ENCODE data around the gene UNC13A. TPM values are rescaled to one million over a fixed set of nuclear protein-coding genes. Genes with fewer than 3 reads are reported as not detected.
A peak's percentile ranks its signal among the peaks of the same experiment; 100 is the strongest.

UNC13A gene
- total RNA-seq, 1 donor from 2014 or later: 1.2 TPM

DNA sequence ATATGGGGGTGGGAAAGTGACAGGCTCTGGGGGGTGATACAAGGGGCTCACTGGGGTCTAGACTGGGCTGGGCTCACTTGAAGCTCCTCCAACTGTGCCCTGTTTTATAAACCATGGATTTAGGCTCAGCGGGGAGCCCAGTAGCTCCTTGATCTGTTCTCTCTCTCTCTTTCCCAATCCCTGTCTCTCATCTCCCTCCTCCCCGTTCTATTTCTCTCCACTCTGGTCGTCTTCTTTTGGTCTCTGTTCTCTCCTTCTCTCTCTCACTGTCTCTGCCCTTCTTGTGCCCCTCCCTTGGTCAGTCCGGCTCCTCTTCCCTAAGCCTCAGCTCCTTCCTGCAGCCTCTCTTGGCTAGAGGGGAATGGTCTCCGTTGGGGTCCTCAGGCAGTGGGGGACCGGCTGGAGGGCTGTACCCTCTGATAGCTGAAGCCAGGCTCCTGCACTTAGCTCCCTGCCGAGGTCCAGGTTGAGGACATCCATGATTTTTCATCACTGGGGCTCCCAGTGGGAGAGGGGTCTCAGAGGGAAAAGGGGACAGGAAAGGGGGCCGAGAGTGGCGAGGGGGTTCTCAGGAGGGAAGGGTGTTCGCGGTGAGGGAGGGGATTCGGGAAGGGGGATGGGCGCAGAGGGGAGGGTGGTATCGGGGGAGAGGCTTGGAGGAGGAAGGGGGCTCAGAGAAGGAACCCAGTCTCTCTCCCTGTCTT lies 8.5 kb downstream of the UNC13A start:
- Mint-ChIP-seq H3K27me3 (ENCODE audit: low read depth, unreplicated experiment) (peaks cover 32% of the 10 kb centered on the region), H3K36me3 (ENCODE audit: low read depth, unreplicated experiment) (no peaks in the 10 kb centered on the region), H3K4me1 (ENCODE audit: low read depth, unreplicated experiment) (no peaks in the 10 kb centered on the region), H3K27ac (ENCODE audit: unreplicated experiment) (peak overlapping the region; percentile 18), H3K4me3 (ENCODE audit: unreplicated experiment) (no peak overlapping the region), H3K9me3 (ENCODE audit: unreplicated experiment) (no peaks in the 10 kb centered on the region)
- no peaks in the 10 kb centered on the region for H3K36me3 ChIP-seq (ENCODE audit: insufficient read depth, low read length)
- peak overlapping the region; percentile 73 for H3K9ac ChIP-seq (ENCODE audit: low read length)
- no peaks in the 10 kb centered on the region for H3K27me3 ChIP-seq (ENCODE audit: insufficient read depth, low read length)
- TF ChIP-seq, protein P1, sequence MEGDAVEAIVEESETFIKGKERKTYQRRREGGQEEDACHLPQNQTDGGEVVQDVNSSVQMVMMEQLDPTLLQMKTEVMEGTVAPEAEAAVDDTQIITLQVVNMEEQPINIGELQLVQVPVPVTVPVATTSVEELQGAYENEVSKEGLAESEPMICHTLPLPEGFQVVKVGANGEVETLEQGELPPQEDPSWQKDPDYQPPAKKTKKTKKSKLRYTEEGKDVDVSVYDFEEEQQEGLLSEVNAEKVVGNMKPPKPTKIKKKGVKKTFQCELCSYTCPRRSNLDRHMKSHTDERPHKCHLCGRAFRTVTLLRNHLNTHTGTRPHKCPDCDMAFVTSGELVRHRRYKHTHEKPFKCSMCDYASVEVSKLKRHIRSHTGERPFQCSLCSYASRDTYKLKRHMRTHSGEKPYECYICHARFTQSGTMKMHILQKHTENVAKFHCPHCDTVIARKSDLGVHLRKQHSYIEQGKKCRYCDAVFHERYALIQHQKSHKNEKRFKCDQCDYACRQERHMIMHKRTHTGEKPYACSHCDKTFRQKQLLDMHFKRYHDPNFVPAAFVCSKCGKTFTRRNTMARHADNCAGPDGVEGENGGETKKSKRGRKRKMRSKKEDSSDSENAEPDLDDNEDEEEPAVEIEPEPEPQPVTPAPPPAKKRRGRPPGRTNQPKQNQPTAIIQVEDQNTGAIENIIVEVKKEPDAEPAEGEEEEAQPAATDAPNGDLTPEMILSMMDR (IDR thresholded peaks at IDR 0.05; ENCODE audit: insufficient read depth, low read depth, low read length): no peak
- TF ChIP-seq EZH2 (IDR thresholded peaks at IDR 0.05; ENCODE audit: insufficient read depth, low read length): no peak
- FAIRE-seq: no peak
- H2AFZ ChIP-seq (ENCODE audit: low read depth, low read length): no peak overlapping the region
- no peak for DNase-seq (ENCODE audit: low read depth)
- no peak overlapping the region for H3K4me3 ChIP-seq (ENCODE audit: insufficient read depth, low read depth, low read length)
- H3K9me3 ChIP-seq (ENCODE audit: insufficient read depth, low read depth, low read length): no peaks in the 10 kb centered on the region
- H3K27ac ChIP-seq (ENCODE audit: low read depth, low read length): peak overlapping the region; percentile 69
- H4K20me1 ChIP-seq (ENCODE audit: insufficient read depth, low read length): no peaks in the 10 kb centered on the region
- H3K79me2 ChIP-seq (ENCODE audit: insufficient read depth, low read length): no peaks in the 10 kb centered on the region
- H3K4me1 ChIP-seq (ENCODE audit: insufficient read depth, low read length): peaks cover 13% of the 10 kb centered on the region
- peak overlapping the region; percentile 81 for H3K4me2 ChIP-seq (ENCODE audit: low read length)

- Histone ChIP-seq H2AFZ (ENCODE audit: low read depth, low read length) (no peak overlapping the region), H4K20me1 (ENCODE audit: insufficient read depth, low read length) (no peaks in the 10 kb centered on the region), H3K36me3 (ENCODE audit: insufficient read depth, low read length) (no peaks in the 10 kb centered on the region), H3K9ac (ENCODE audit: low read length) (no peak overlapping the region), H3K9me3 (ENCODE audit: insufficient read depth, low read depth, low read length) (no peaks in the 10 kb centered on the region), H3K4me3 (ENCODE audit: insufficient read depth, low read depth, low read length) (no peak overlapping the region), H3K27ac (ENCODE audit: low read depth, low read length) (no peak overlapping the region), H3K79me2 (ENCODE audit: insufficient read depth, low read length) (no peaks in the 10 kb centered on the region), H3K4me1 (ENCODE audit: insufficient read depth, low read length) (peaks cover 13% of the 10 kb centered on the region), H3K4me2 (ENCODE audit: low read length) (no peak overlapping the region), H3K27me3 (ENCODE audit: insufficient read depth, low read length) (no peaks in the 10 kb centered on the region)
- DNase-seq (ENCODE audit: low read depth) (no peak), FAIRE-seq (no peak)
- Mint-ChIP-seq H3K4me1 (ENCODE audit: low read depth, unreplicated experiment) (no peaks in the 10 kb centered on the region), H3K4me3 (ENCODE audit: unreplicated experiment) (no peak overlapping the region), H3K27ac (ENCODE audit: unreplicated experiment) (no peak overlapping the region), H3K9me3 (ENCODE audit: unreplicated experiment) (no peaks in the 10 kb centered on the region), H3K36me3 (ENCODE audit: low read depth, unreplicated experiment) (no peaks in the 10 kb centered on the region), H3K27me3 (ENCODE audit: low read depth, unreplicated experiment) (peaks cover 28% of the 10 kb centered on the region)
- TF ChIP-seq, protein P1 (IDR thresholded peaks at IDR 0.05; ENCODE audit: insufficient read depth, low read depth, low read length): no peak
- no peak for TF ChIP-seq EZH2 (IDR thresholded peaks at IDR 0.05; ENCODE audit: insufficient read depth, low read length)
These were observed 9.3 kb downstream of the UNC13A start for GRCh38 chr19:17678836-17679235.

GRCh38 chr19:17677002-17677401 lies 11.2 kb downstream of the UNC13A start:
- Mint-ChIP-seq H3K4me1 (ENCODE audit: low read depth, unreplicated experiment) (no peaks in the 10 kb centered on the region), H3K4me3 (ENCODE audit: unreplicated experiment) (no peak overlapping the region), H3K27ac (ENCODE audit: unreplicated experiment) (no peak overlapping the region), H3K27me3 (ENCODE audit: low read depth, unreplicated experiment) (peaks cover 20% of the 10 kb centered on the region), H3K9me3 (ENCODE audit: unreplicated experiment) (no peaks in the 10 kb centered on the region), H3K36me3 (ENCODE audit: low read depth, unreplicated experiment) (no peaks in the 10 kb centered on the region)
- Histone ChIP-seq H3K79me2 (ENCODE audit: insufficient read depth, low read length) (no peaks in the 10 kb centered on the region), H3K27ac (ENCODE audit: low read depth, low read length) (no peak overlapping the region), H3K4me1 (ENCODE audit: insufficient read depth, low read length) (peaks cover 13% of the 10 kb centered on the region), H4K20me1 (ENCODE audit: insufficient read depth, low read length) (no peaks in the 10 kb centered on the region), H3K4me3 (ENCODE audit: insufficient read depth, low read depth, low read length) (no peak overlapping the region), H3K27me3 (ENCODE audit: insufficient read depth, low read length) (no peaks in the 10 kb centered on the region), H3K36me3 (ENCODE audit: insufficient read depth, low read length) (no peaks in the 10 kb centered on the region), H2AFZ (ENCODE audit: low read depth, low read length) (no peak overlapping the region), H3K4me2 (ENCODE audit: low read length) (no peak overlapping the region), H3K9me3 (ENCODE audit: insufficient read depth, low read depth, low read length) (no peaks in the 10 kb centered on the region), H3K9ac (ENCODE audit: low read length) (no peak overlapping the region)
- DNase-seq (ENCODE audit: low read depth): no peak
- no peak for FAIRE-seq
- TF ChIP-seq, protein P1 (IDR thresholded peaks at IDR 0.05; ENCODE audit: insufficient read depth, low read depth, low read length): no peak
- TF ChIP-seq EZH2 (IDR thresholded peaks at IDR 0.05; ENCODE audit: insufficient read depth, low read length): no peak
